Metanephros (tissue), 2 donors: Measurements from ENCODE around the gene ADGRE2. TPM values are rescaled to one million over a fixed set of nuclear protein-coding genes. Genes with fewer than 3 reads are reported as not detected.

Experiments
- small RNA-seq: library from RNA; depleted of rRNA; stranded (forward); fragments of <200 nt; gene quantifications from one replicate; pipeline ENCODE3, GENCODE V24; 2014; ENCODE audit warnings: low replicate concordance
- total RNA-seq: library from RNA; depleted of rRNA; stranded (reverse); fragments of >200 nt; gene quantifications from one replicate; pipeline ENCODE4 v1.2.3, GENCODE V29; 2014

The ADGRE2 gene
- total RNA-seq = 1.3 TPM

GRCh38 chr19:14778110-14778845 is at the start of gene ADGRE2:
Gene ADGRE2, minus strand, starts transcription at chr19:14778560. Its CDS starts 1,804 bp downstream, at chr19:14776756.

GRCh38 chr19:14689598-14690503 is 88.5 kb downstream of the ADGRE2 start, which contains the start of gene ZNF333:
Gene ZNF333, plus strand, starts transcription at chr19:14690048. Its CDS starts 3,444 bp downstream, at chr19:14693492.

Small RNAs within 50 kb of the gene (small RNA-seq; reads per million reads assigned to genes)
- 0.16 reads per million for gene AC005255.1

Other genes with a start within 250 kb of the ADGRE2 start
- gene TECR, start 249.0 kb downstream of the ADGRE2 start, total RNA-seq = 66.4 TPM
- 339 TPM for gene NDUFB7, start 206.5 kb downstream of the ADGRE2 start, total RNA-seq
- 1.3 TPM for gene CLEC17A, start 195.5 kb downstream of the ADGRE2 start, total RNA-seq
- 1.3 TPM for gene ADGRE3, start 103.7 kb downstream of the ADGRE2 start, total RNA-seq
- 48.2 TPM for gene ZNF333, start 88.5 kb downstream of the ADGRE2 start, total RNA-seq
- gene OR7A5, start 56.6 kb upstream of the ADGRE2 start, total RNA-seq = not detected
- under 0.01 TPM for gene OR7C1, start 56.6 kb upstream of the ADGRE2 start, total RNA-seq
- gene OR7A10, start 70.4 kb upstream of the ADGRE2 start, total RNA-seq = not detected
- gene OR7A17, start 107.6 kb upstream of the ADGRE2 start, total RNA-seq = not detected
- not detected for gene OR7C2, start 162.9 kb upstream of the ADGRE2 start, total RNA-seq
- gene SLC1A6, start 201.3 kb upstream of the ADGRE2 start, total RNA-seq = 0.47 TPM